Smooth muscle cell (in vitro differentiated cells): ENCODE measurements around the gene RAB11FIP2. TPM values are rescaled to one million over a fixed set of nuclear protein-coding genes. Genes with fewer than 3 reads are reported as not detected.

ENCODE experiments used
- DNase-seq: peaks from one replicate; lab custom pipeline; 2025; ENCODE audit not compliant: unreplicated experiment; lab: John Stamatoyannopoulos, UW
- H2AFZ ChIP-seq: fragments of 200-600 bp; sonication (generic); 2 replicates; pipeline ENCODE4 v1.6.0; 2016; ENCODE audit warnings: antibody characterized with exemption, low read depth, mild to moderate bottlenecking
- H3F3A ChIP-seq: fragments of 200-600 bp; sonication (generic); 2 replicates; pipeline ENCODE4 v1.6.0; 2017; ENCODE audit warnings: antibody characterized with exemption, low read depth
- H3K27ac ChIP-seq: fragments of 200-600 bp; sonication (generic); 2 replicates; pipeline ENCODE4 v1.5.1; 2016; ENCODE audit warnings: low read depth, mild to moderate bottlenecking
- H3K27me3 ChIP-seq: fragments of 200-600 bp; sonication (generic); 2 replicates; pipeline ENCODE4 v1.6.1; 2016; ENCODE audit warnings: low read depth, mild to moderate bottlenecking
- H3K36me3 ChIP-seq: fragments of 200-600 bp; sonication (generic); 2 replicates; pipeline ENCODE4 v1.5.1; 2016; ENCODE audit warnings: low read depth
- H3K4me1 ChIP-seq: fragments of 200-600 bp; sonication (generic); 2 replicates; pipeline ENCODE4 v1.5.1; 2016; ENCODE audit warnings: low read depth
- H3K4me2 ChIP-seq: fragments of 200-600 bp; sonication (generic); 2 replicates; pipeline ENCODE4 v1.6.0; 2016; ENCODE audit warnings: mild to moderate bottlenecking
- H3K4me3 ChIP-seq: fragments of 200-600 bp; sonication (generic); 2 replicates; pipeline ENCODE4 v1.5.1; 2016; ENCODE audit warnings: mild to moderate bottlenecking
- H3K79me2 ChIP-seq: fragments of 200-600 bp; sonication (generic); 2 replicates; pipeline ENCODE4 v1.6.0; 2016; ENCODE audit warnings: low read depth, mild to moderate bottlenecking
- H3K9ac ChIP-seq: fragments of 200-600 bp; sonication (generic); 2 replicates; pipeline ENCODE4 v1.6.0; 2016; ENCODE audit warnings: low read depth
- H3K9me3 ChIP-seq: fragments of 200-600 bp; sonication (generic); replicated peaks from 2 replicates; pipeline ENCODE4 v1.5.1; 2016; ENCODE audit warnings: low read depth
- H4K20me1 ChIP-seq: fragments of 200-600 bp; sonication (generic); 2 replicates; pipeline ENCODE4 v1.6.0; 2016; ENCODE audit warnings: low read depth
- CTCF ChIP-seq: fragments of 200-600 bp; sonication (generic); IDR thresholded peaks from 2 replicates; pipeline ENCODE4 v1.5.1; 2017; ENCODE audit warnings: borderline replicate concordance, mild to moderate bottlenecking, antibody characterized with exemption; ENCODE audit not compliant: insufficient read depth, poor library complexity, severe bottlenecking
- WGBS: methylation state at CpG from one replicate; pipeline ENCODE4 v1.1.7; 2016; ENCODE audit warnings: low lambda C conversion rate; 5-methylcytosine and 5-hydroxymethylcytosine counted together
- polyA plus RNA-seq: library from polyadenylated mRNA; unstranded; fragments of >200 nt; fragmentation: Nextera tagmentation; extraction: Ambion mirVana; gene quantifications from 2 replicates; pipeline ENCODE4 v1.2.1, GENCODE V29; 2016
- total RNA-seq: library from RNA; depleted of rRNA; stranded (reverse); fragments of >200 nt; gene quantifications from 2 replicates; pipeline ENCODE4 v1.2.3, GENCODE V29; 2014

The RAB11FIP2 gene
- total and polyA plus RNA-seq, 2 experiments from 2014 or later = 9.0 to 41.2 TPM

DNA sequence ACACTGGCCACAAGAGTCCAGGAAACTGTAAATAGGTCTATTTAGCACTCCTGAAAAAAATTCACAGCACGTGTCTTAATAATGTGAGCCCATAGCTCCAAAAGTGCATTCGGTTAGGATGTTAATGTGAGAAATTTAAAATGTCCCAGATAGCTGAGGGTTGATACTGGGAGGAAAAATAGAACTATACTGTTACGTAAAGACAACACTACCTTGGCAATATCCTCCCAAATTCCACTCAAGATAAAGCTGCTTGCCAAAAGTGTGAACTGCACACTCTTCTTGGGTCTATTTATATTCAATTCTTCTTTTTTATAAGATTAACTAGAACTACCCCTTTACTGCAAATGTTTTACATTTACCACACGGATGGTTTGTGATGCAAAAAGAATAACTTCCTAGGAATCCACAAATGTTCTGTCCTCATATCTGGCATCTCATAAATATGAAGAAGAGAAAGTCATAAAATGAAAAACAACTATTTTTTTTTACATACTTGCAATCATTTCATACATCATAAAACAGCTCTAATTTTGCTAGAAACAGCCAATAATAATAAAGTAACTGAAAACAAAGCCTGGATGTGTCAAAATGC, 10.4 kb downstream of the RAB11FIP2 start:
- H4K20me1 ChIP-seq = peaks cover 5% of the 10 kb centered on the region
- no peak overlapping the region for H3K9ac ChIP-seq
- 68% methylated on average over 4 of the region's 4 CpGs for WGBS
- TF ChIP-seq CTCF = no peak
- H3K27ac ChIP-seq = peak overlapping the region; percentile 44
- peak overlapping the region; percentile 73 for H3K4me2 ChIP-seq
- peaks cover 17% of the 10 kb centered on the region for H3K4me1 ChIP-seq
- no peaks in the 10 kb centered on the region for H3K27me3 ChIP-seq
- no peak overlapping the region for H3K4me3 ChIP-seq
- no peaks in the 10 kb centered on the region for H3K36me3 ChIP-seq
- H3F3A ChIP-seq = peaks cover 9% of the 10 kb centered on the region
- no peaks in the 10 kb centered on the region for H3K9me3 ChIP-seq
- no peak overlapping the region for H2AFZ ChIP-seq
- DNase-seq = no peak
- peaks cover 5% of the 10 kb centered on the region for H3K79me2 ChIP-seq

DNA sequence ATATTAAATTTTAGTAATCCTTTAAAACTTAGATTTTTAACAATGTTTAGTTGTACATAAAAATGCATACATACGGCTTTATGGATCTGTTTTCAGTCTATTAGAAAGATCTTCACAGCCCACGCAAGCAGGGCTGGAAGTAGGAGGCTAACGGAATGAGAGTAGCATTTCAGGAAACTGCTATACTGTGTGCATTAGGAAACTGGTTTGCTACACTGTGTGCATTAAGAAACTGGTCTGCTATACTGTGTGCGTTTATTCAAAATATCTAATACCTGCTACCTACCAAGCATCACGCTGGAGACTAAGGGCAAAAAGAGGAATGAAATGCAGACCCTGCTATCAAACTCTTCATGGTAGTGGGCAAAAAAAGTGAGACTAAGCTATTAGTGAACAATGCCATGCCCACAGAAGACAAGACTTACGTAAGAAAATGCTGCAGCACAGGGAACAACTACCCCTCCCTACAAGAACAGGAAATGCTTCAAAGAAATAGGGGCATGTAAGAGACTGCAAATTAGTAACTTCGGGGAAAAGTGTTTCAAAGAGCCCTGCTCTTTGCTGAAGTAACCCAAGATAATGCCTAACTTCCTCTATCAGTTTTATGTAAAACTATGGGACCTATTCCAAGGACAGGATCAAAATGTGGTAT, 11.3 kb downstream of the RAB11FIP2 start:
- H3K9ac ChIP-seq = peak overlapping the region; percentile 21
- no peak for DNase-seq
- peaks cover 17% of the 10 kb centered on the region for H3K4me1 ChIP-seq
- H3F3A ChIP-seq = peaks cover 9% of the 10 kb centered on the region
- H3K27ac ChIP-seq = peak overlapping the region; percentile 44
- H2AFZ ChIP-seq = no peak overlapping the region
- no peak overlapping the region for H3K4me3 ChIP-seq
- H3K27me3 ChIP-seq = no peaks in the 10 kb centered on the region
- peak overlapping the region; percentile 73 for H3K4me2 ChIP-seq
- WGBS = 44% methylated on average over 7 of the region's 7 CpGs
- H3K9me3 ChIP-seq = no peaks in the 10 kb centered on the region
- peaks cover 5% of the 10 kb centered on the region for H4K20me1 ChIP-seq
- H3K79me2 ChIP-seq = no peaks in the 10 kb centered on the region
- H3K36me3 ChIP-seq = no peaks in the 10 kb centered on the region
- no peak for TF ChIP-seq CTCF

DNA sequence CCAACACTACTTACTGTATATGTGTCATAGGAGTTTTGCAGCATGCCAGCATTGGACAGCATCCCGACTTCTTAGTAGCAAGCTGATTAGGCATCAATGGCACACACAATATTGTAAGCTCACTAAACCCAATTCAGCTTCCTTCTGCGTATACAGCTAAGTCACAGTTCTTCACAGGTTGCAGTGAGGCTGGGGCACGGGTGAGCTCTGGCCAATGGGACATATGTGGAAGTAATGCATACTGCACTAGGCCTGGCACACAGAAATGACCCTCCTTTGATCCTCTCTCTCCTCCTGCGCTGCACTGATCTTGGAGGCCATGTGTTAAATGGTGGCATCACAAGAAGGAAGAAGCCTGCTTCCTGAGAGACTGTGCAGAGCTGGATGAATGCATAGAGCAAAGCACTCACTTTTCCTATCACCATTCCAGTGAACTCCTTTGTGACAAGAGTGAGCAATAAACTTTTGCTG, 11.9 kb downstream of the RAB11FIP2 start:
- 38% methylated on average over 4 of the region's 4 CpGs for WGBS

More for the DNA sequence above, 11.9 kb downstream of the RAB11FIP2 start:
- TF ChIP-seq CTCF = no peak
- Histone ChIP-seq H3K36me3 (no peaks in the 10 kb centered on the region), H3K4me2 (peak overlapping the region; percentile 73), H3K4me3 (no peak overlapping the region), H4K20me1 (peaks cover 7% of the 10 kb centered on the region), H3K4me1 (peaks cover 17% of the 10 kb centered on the region), H3K9me3 (no peaks in the 10 kb centered on the region), H3K27me3 (no peaks in the 10 kb centered on the region), H2AFZ (no peak overlapping the region), H3K9ac (no peak overlapping the region), H3K79me2 (no peaks in the 10 kb centered on the region), H3K27ac (peak overlapping the region; percentile 44), H3F3A (peaks cover 9% of the 10 kb centered on the region)
- DNase-seq = no peak
